Esophagus squamous epithelium (tissue), 5 donors: ENCODE results near the gene NR3C2. TPM values are rescaled to one million over a fixed set of nuclear protein-coding genes. Genes with fewer than 3 reads are reported as not detected.

Experiments used
- DNase-seq: peaks from one replicate; lab custom pipeline; 2025; lab: John Stamatoyannopoulos, UW
- H3K27ac ChIP-seq, 4 donors: fragments of 200-600 bp; sonication (generic); one replicate each; pipeline ENCODE4 v1.5.1; 2016 to 2019; ENCODE audit warnings: mild to moderate bottlenecking in 1 of 4
- H3K27me3 ChIP-seq, 4 donors: fragments of 200-600 bp; sonication (generic); 1 replicate in 3 of 4; 2 replicates in 1 of 4; pipeline versions ENCODE4 v1.5.1 to v1.6.0; 2017 to 2021; ENCODE audit warnings: antibody characterized with exemption in 1 of 4
- H3K36me3 ChIP-seq, 3 donors: fragments of 200-600 bp; sonication (generic); one replicate each; pipeline ENCODE4 v1.5.1; 2016 to 2019
- H3K4me1 ChIP-seq, 3 donors: fragments of 200-600 bp; sonication (generic); one replicate each; pipeline ENCODE4 v1.5.1; 2017 to 2019
- H3K4me3 ChIP-seq, 4 donors: fragments of 200-600 bp; sonication (generic); 1 replicate in 3 of 4; 2 replicates in 1 of 4; pipeline ENCODE4 v1.5.1; 2016 to 2019; ENCODE audit warnings: mild to moderate bottlenecking in 2 of 4, moderate library complexity in 1 of 4
- H3K9me3 ChIP-seq, 3 donors: fragments of 200-600 bp; sonication (generic); one replicate each; pipeline ENCODE4 v1.5.1; 2016 to 2019
- CTCF ChIP-seq, 6 experiments: fragments of 450-650 bp in 4 of 6; fragments of 200-600 bp in 2 of 6; sonication (generic) in 2 of 6; IDR thresholded peaks; one replicate each; pipeline ENCODE4 v1.5.1; 2016 to 2019; ENCODE audit warnings: antibody characterized with exemption in 6 of 6, mild to moderate bottlenecking in 4 of 6, moderate library complexity in 4 of 6
- POLR2A ChIP-seq, 4 donors: fragments of 450-650 bp; IDR thresholded peaks; one replicate each; pipeline ENCODE4 v1.6.1; 2017; ENCODE audit warnings: antibody characterized with exemption in 4 of 4, mild to moderate bottlenecking in 4 of 4, moderate library complexity in 3 of 4
- WGBS, 2 donors: methylation state at CpG; one replicate each; pipeline ENCODE4 v1.1.5; 2018; 5-methylcytosine and 5-hydroxymethylcytosine counted together
- intact Hi-C: fragments of 100-400 bp; cut with DNase I; formaldehyde crosslinking; loops from one replicate; pipeline ENCODE4 v1.15.0; 2022
- total RNA-seq, 4 donors: library from RNA; depleted of rRNA; stranded (reverse); fragments of >200 nt; gene quantifications; one replicate each; pipeline ENCODE4 v1.1.0, GENCODE V29; 2016
- donor health status: DM: yes; HTN: yes; CAD: no.

NR3C2 gene
- total RNA-seq, 4 donors from 2014 or later = 1.2 to 5.3 (median 2.3) TPM

GRCh38 chr4:148116264-148116663, 325.9 kb downstream of the NR3C2 start:
- TF ChIP-seq CTCF (IDR thresholded peaks at IDR 0.05) (no peak), POLR2A (IDR thresholded peaks at IDR 0.05) (no peak)
- H3K27me3 ChIP-seq = no peaks in the 10 kb centered on the region
- no peaks in the 10 kb centered on the region for H3K9me3 ChIP-seq
- H3K36me3 ChIP-seq = peaks cover 0 to 37% (median 0%) of the 10 kb centered on the region in 3 donors
- no peak for DNase-seq
- no peak overlapping the region for H3K27ac ChIP-seq
- 16 to 22% methylated on average over 2 of the region's 2 CpGs for WGBS, 2 donors
- intact Hi-C loops = no loop called here
- peaks cover 0 to 18% (median 0%) of the 10 kb centered on the region in 3 donors for H3K4me1 ChIP-seq
- H3K4me3 ChIP-seq = no peak overlapping the region

- intact Hi-C loops = no loop called here
- H3K36me3 ChIP-seq = peaks cover 0 to 27% (median 0%) of the 10 kb centered on the region in 3 donors
Measured at GRCh38 chr4:148114436-148114835, 327.8 kb downstream of the NR3C2 start.

GRCh38 chr4:148112231-148112982, 329.8 kb downstream of the NR3C2 start:
- H3K27ac ChIP-seq = no peak overlapping the region
- H3K4me1 ChIP-seq = peaks cover 0 to 18% (median 0%) of the 10 kb centered on the region in 3 donors
- H3K27me3 ChIP-seq = no peaks in the 10 kb centered on the region
- no peak for TF ChIP-seq CTCF (IDR thresholded peaks at IDR 0.05)
- no peak for TF ChIP-seq POLR2A (IDR thresholded peaks at IDR 0.05)
- intact Hi-C loops = no loop called here
- no peak overlapping the region for H3K4me3 ChIP-seq
- H3K36me3 ChIP-seq = peaks cover 0 to 37% (median 0%) of the 10 kb centered on the region in 3 donors
- no peak for DNase-seq
- 56 to 67% methylated on average over 4 of the region's 4 CpGs for WGBS, 2 donors
- H3K9me3 ChIP-seq = no peaks in the 10 kb centered on the region

More at GRCh38 chr4:148114436-148114835, 327.8 kb downstream of the NR3C2 start:
- Histone ChIP-seq H3K27ac (no peak overlapping the region), H3K4me3 (no peak overlapping the region), H3K9me3 (no peaks in the 10 kb centered on the region), H3K4me1 (peaks cover 0 to 18% (median 0%) of the 10 kb centered on the region in 3 donors), H3K27me3 (no peaks in the 10 kb centered on the region)
- TF ChIP-seq POLR2A (IDR thresholded peaks at IDR 0.05) (no peak), CTCF (IDR thresholded peaks at IDR 0.05) (no peak)
- no peak for DNase-seq

- no peak overlapping the region for H3K27ac ChIP-seq
- H3K4me1 ChIP-seq = no peaks in the 10 kb centered on the region
- H3K27me3 ChIP-seq = no peaks in the 10 kb centered on the region
- TF ChIP-seq POLR2A (IDR thresholded peaks at IDR 0.05) = no peak
- TF ChIP-seq CTCF (IDR thresholded peaks at IDR 0.05) = no peak
- WGBS, 2 donors = 93 to 95% methylated on average over 3 of the region's 3 CpGs
- no peak overlapping the region for H3K4me3 ChIP-seq
- intact Hi-C loops = no loop called here
- H3K36me3 ChIP-seq = peaks cover 0 to 37% (median 0%) of the 10 kb centered on the region in 3 donors
- peaks cover 0 to 5% (median 0%) of the 10 kb centered on the region in 3 donors for H3K9me3 ChIP-seq
- DNase-seq = no peak
Measured at GRCh38 chr4:148110169-148110568, 332.0 kb downstream of the NR3C2 start.

GRCh38 chr4:148109216-148109615, 333.0 kb downstream of the NR3C2 start:
- Histone ChIP-seq H3K4me1 (no peaks in the 10 kb centered on the region), H3K9me3 (peaks cover 0 to 5% (median 0%) of the 10 kb centered on the region in 3 donors), H3K36me3 (peaks cover 0 to 37% (median 0%) of the 10 kb centered on the region in 3 donors), H3K27me3 (no peaks in the 10 kb centered on the region), H3K27ac (no peak overlapping the region), H3K4me3 (no peak overlapping the region)
- DNase-seq = no peak
- WGBS, 2 donors = 78 to 82% methylated on average over 3 of the region's 3 CpGs
- TF ChIP-seq CTCF (IDR thresholded peaks at IDR 0.05) (no peak), POLR2A (IDR thresholded peaks at IDR 0.05) (no peak)
- intact Hi-C loops = no loop called here
